Measurements from ENCODE around the gene MDN1.

DNA sequence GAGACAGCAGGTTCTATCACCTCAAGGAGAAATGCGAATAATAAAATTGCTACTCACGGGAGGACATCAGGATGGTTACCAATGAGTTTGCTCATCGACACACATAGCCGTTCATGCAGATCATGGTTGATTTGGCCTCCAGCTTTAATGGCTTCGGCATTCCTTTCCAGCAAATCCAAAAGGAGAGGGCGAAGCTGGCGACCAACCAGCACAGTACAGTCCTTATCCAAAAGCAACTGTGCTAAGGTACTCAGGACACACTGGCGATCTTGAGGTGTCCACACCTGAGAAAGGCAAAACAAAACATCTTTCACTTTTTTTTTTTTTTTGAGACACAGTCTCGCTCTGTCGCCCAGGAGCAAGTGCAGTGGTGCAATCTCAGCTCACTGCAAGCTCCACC lies 16.3 kb downstream of the MDN1 start:
- TF ChIP-seq, protein P1, sequence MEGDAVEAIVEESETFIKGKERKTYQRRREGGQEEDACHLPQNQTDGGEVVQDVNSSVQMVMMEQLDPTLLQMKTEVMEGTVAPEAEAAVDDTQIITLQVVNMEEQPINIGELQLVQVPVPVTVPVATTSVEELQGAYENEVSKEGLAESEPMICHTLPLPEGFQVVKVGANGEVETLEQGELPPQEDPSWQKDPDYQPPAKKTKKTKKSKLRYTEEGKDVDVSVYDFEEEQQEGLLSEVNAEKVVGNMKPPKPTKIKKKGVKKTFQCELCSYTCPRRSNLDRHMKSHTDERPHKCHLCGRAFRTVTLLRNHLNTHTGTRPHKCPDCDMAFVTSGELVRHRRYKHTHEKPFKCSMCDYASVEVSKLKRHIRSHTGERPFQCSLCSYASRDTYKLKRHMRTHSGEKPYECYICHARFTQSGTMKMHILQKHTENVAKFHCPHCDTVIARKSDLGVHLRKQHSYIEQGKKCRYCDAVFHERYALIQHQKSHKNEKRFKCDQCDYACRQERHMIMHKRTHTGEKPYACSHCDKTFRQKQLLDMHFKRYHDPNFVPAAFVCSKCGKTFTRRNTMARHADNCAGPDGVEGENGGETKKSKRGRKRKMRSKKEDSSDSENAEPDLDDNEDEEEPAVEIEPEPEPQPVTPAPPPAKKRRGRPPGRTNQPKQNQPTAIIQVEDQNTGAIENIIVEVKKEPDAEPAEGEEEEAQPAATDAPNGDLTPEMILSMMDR (IDR thresholded peaks at IDR 0.05), result no peak
- TF ChIP-seq POLR2AphosphoS5 (IDR thresholded peaks at IDR 0.05), result no peak
